AG10803 (cell line): Measurements from ENCODE around the gene TRMO.

Experiments used
- DNase-seq: peaks from one replicate; pipeline ENCODE4 v3.0.0; 2010; ENCODE audit warnings: low read depth
- H3K4me3 ChIP-seq: 2 replicates; pipeline ENCODE4 v1.5.1; 2011; ENCODE audit warnings: mild to moderate bottlenecking, low read length, control low read depth
- TF ChIP-seq, protein P1 (sequence below): conservative IDR thresholded peaks from 2 replicates; pipeline ENCODE4 v1.5.1; 2011; ENCODE audit warnings: mild to moderate bottlenecking, low read length, control low read depth, inconsistent platforms

Gene TRMO

DNA sequence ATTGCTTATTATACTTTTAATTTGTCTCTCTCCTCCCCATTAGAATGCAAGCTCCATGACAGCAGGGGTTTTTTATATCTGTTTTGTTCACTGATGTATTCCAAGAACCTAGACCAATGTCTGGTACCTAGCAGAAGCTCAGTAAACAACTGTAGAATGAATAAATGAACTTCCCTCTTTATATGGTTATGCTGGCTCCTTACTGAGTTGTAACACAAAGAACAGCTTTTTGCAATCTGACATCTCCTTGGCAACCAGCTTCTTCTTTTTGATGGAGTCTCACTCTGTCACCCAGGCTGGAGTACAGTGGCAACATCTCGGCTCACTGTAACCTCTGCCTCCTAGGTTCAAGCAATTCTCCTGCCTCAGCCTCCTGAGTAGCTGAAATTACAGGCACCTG is 13.6 kb downstream of the TRMO start:
- H3K4me3 ChIP-seq = no peak overlapping the region
- DNase-seq = no peak
- TF ChIP-seq, protein P1, sequence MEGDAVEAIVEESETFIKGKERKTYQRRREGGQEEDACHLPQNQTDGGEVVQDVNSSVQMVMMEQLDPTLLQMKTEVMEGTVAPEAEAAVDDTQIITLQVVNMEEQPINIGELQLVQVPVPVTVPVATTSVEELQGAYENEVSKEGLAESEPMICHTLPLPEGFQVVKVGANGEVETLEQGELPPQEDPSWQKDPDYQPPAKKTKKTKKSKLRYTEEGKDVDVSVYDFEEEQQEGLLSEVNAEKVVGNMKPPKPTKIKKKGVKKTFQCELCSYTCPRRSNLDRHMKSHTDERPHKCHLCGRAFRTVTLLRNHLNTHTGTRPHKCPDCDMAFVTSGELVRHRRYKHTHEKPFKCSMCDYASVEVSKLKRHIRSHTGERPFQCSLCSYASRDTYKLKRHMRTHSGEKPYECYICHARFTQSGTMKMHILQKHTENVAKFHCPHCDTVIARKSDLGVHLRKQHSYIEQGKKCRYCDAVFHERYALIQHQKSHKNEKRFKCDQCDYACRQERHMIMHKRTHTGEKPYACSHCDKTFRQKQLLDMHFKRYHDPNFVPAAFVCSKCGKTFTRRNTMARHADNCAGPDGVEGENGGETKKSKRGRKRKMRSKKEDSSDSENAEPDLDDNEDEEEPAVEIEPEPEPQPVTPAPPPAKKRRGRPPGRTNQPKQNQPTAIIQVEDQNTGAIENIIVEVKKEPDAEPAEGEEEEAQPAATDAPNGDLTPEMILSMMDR = no peak

DNA sequence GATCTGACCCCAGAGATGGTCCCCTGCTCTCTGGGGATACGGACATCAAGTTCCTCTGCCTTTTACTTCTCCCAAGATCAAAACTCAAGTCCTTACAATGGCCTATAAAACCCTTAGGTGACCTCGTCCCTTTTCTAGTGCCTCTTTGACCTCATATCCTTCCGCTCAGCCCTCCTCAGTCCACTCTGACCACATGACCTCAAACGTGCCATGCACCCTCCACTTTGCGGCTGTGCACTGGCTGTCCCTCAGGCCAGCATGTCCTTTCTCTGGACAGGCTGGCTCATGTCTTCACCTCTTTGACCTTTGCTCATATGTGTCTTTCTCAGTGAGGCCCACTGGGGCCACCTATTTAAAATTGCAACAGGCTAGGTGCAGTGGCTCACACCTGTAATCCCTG is 14.7 kb downstream of the TRMO start:
- TF ChIP-seq, protein P1 = no peak
- no peak for DNase-seq
- H3K4me3 ChIP-seq = no peak overlapping the region

DNA sequence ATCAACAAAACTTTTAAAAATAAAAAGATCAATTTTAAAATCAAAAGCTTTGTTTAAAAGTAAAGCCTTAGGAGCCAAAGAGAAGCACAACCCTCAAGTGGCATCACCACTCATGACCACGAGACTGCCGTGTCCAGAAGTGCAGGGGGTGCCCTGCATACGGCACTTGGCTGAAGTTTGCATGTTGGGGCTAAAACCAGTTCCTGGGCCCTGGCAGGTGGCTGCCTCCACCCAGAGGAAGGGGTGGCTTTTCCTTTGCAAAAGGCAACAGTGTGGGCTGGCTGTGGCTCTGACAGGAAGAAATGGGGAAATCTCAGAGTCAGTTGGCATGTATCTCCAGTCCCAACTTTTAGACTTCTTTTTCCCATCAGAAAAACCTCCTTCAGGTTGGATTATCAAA is 15.3 kb downstream of the TRMO start:
- no peak overlapping the region for H3K4me3 ChIP-seq
- no peak for DNase-seq
- TF ChIP-seq, protein P1 = no peak

DNA sequence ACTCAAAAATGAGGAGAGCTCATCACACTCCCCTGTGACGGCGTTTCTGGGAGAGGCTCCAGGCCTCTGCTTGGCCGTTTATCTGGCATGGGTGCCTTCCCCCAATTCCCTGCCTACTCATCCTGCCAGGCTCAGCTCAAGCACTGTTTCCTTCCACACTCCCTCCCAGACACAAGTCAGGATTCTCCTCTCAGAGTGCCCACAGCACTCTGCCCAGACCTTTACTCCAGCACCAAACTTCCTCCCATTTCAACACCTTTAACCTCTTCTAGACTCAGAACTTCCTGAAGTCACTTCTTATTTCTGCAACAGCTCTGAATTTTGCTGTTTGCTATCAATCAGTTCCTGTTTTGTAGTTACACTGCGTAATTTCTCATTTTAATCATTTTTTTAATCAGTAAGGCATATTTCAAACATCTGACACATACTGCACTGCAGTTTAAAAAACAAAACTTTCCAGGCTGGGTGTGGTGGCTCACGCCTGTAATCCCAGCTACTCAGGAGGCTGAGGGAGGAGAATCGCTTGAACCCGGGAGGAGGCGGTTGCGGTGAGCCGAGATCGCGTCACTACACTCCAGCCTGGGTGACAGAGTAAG is 16.0 kb downstream of the TRMO start:
- no peak overlapping the region for H3K4me3 ChIP-seq
- TF ChIP-seq, protein P1 = no peak
- DNase-seq = peak; percentile 43

DNA sequence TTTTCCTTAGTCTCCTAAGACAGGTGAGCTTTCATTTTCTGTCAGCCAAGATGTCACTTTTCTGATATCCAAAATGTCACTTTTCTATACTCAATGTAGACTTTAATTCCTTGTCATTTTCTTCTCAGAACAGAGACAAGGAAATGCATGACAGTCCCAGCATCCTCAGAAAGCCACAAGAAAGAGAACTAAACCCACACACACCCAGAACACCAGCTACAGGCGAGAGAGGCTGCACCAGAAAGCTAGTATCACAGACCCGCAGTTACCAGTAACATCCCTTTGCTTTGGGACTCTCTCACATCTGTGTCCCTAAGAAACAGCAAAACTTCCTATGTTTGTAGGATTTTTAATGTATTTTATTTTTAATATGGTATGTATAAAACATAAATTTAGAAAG is 17.1 kb downstream of the TRMO start:
- H3K4me3 ChIP-seq = no peak overlapping the region
- no peak for DNase-seq
- TF ChIP-seq, protein P1 = no peak

DNA sequence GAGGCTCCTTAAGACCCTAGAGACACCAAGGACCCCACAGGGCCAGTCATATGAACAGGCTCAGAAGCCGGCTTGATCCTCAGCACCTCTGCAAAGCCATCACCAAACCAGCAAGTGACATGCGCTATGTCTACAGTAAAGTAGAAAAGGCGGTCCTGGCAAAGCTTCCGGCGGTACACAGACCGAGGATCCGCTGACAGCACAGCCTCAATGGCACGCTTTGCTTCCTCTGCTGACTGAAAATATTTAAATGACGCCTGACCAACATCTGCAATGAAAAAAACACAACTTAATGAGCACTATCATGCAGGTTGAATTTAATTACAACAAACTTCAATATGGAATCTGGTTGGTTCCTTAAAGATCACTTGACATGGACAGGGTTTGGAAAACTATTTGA is 17.6 kb downstream of the TRMO start:
- no peak overlapping the region for H3K4me3 ChIP-seq
- TF ChIP-seq, protein P1 = no peak
- no peak for DNase-seq

DNA sequence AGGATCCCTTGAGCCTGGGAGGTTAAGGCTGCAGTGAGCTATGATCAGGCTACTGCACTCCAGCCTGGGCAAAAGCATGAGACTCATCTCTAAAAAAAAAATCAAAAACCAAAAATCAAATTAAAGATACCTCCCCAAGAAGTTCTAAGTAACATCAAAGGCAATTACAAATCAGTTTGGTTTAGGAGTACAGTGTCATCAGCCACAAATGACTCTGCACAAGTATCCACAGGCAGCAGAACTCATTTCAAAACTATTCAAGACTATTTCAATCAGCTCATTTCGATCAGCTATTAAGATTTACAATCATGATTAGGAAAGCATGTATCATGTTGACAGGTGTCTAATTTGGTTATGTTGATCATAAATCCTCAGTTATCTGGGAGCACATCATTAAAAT is 19.1 kb downstream of the TRMO start:
- TF ChIP-seq, protein P1 = no peak
- H3K4me3 ChIP-seq = no peak overlapping the region
- DNase-seq = no peak
